ENCODE results near the gene NDRG3. TPM values are rescaled to one million over a fixed set of nuclear protein-coding genes. Genes with fewer than 3 reads are reported as not detected.

Gene NDRG3
- polyA plus RNA-seq, 1 of the 3 experiments (the other 2 are of a cell fraction), result 20.5 TPM

DNA sequence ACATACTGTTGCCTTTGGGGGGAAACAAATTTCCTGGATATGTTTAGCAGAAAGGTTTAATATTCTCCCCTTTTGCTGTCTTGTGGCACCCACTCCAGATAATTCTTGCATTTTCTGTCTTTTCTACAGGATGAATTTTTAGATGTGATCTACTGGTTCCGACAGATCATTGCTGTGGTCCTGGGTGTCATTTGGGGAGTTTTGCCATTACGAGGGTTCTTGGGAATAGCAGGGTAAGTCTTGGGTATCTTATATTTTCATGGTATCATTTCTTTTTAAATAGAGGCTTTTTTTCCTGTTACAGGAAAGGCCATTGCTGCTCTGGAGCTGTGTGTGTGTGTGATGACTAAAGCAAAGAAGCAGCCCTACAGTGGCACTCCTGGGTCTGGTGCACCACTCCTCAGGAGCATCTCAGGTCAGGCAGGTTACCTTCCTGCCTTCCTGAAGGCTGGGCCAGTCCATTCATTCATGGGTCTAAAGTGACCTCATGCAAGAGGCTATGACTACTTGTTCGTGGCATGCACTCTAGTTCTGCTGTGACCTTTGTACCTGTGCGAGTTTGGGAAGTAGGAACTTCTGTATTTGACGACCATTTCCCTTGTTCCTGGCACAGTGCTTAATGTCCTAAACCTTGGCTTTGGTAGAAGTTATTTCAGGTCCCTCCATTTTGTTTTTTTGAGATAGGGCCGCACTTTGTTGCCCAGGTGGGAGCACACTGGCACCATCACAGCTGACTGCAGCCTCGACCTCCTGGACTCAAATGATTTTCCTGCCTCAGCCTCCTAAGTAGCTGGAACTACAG is 138.1 kb downstream of the NDRG3 start:
- TF ChIP-seq RFX5 (IDR thresholded peaks at IDR 0.05; ENCODE audit: low read length) (no peak), FOSL2 (IDR thresholded peaks at IDR 0.05; ENCODE audit: borderline replicate concordance, low read depth) (no peak), EP300 (IDR thresholded peaks at IDR 0.05; ENCODE audit: borderline replicate concordance in 1 of 2, low read depth in 1 of 2, low read length in 1 of 2) (no peak)
- TF ChIP-seq, protein P1, sequence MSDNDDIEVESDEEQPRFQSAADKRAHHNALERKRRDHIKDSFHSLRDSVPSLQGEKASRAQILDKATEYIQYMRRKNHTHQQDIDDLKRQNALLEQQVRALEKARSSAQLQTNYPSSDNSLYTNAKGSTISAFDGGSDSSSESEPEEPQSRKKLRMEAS (IDR thresholded peaks at IDR 0.05; ENCODE audit: low read depth), result no peak
- TF ChIP-seq, protein P2, sequence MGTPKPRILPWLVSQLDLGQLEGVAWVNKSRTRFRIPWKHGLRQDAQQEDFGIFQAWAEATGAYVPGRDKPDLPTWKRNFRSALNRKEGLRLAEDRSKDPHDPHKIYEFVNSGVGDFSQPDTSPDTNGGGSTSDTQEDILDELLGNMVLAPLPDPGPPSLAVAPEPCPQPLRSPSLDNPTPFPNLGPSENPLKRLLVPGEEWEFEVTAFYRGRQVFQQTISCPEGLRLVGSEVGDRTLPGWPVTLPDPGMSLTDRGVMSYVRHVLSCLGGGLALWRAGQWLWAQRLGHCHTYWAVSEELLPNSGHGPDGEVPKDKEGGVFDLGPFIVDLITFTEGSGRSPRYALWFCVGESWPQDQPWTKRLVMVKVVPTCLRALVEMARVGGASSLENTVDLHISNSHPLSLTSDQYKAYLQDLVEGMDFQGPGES (IDR thresholded peaks at IDR 0.05; ENCODE audit: low read depth, low read length), result no peak
- H3F3A ChIP-seq (replicated peaks; ENCODE audit: insufficient read depth), result peaks cover 3% of the 10 kb centered on the region
- H3K27me3 ChIP-seq (ENCODE audit: insufficient read depth), result no peaks in the 10 kb centered on the region
- no peak for DNase-seq
- peaks cover 25 to 35% of the 10 kb centered on the region in 2 experiments for H3K36me3 ChIP-seq (replicated peaks in 1 of 2; ENCODE audit: control insufficient read depth in 1 of 2, insufficient read depth in 2 of 2, low read length in 1 of 2)
- H3K9me2 ChIP-seq, result no peaks in the 10 kb centered on the region
- peaks cover 38% of the 10 kb centered on the region for H3K79me2 ChIP-seq (ENCODE audit: insufficient read depth)
- H3K4me2 ChIP-seq, result peak overlapping the region; percentile 85
- WGBS (ENCODE audit: low lambda C conversion rate), result 84% methylated on average over 7 of the region's 7 CpGs
- no peaks in the 10 kb centered on the region for H3K9me3 ChIP-seq
- POLR2A ChIA-PET, result no interaction called here
- CTCF ChIA-PET, result interaction anchor here (1.4 kb wide), 1 partner anchor 166 kb away, joined by 7 read pairs; the partner anchor contains the start of gene DSN1
- peak overlapping the region; percentile 92; the same call in 1 of the 2 replicates for H3K9ac ChIP-seq
- peaks cover 4 to 12% of the 10 kb centered on the region in 2 experiments; a peak in 1 of 4 replicates for H3K4me1 ChIP-seq (ENCODE audit: control insufficient read depth in 1 of 2, insufficient read depth in 2 of 2, low read depth in 1 of 2, low read length in 1 of 2)
- peaks cover 20% of the 10 kb centered on the region for H4K20me1 ChIP-seq (ENCODE audit: insufficient read depth)
- no peak overlapping the region for H2AFZ ChIP-seq (ENCODE audit: low read depth)
- no peak overlapping the region for H3K27ac ChIP-seq (ENCODE audit: low read depth in 2 of 2, low read length in 1 of 2)
- peak overlapping the region in 1 of 2 experiments; percentile 99; a peak in 1 of 4 replicates for H3K4me3 ChIP-seq (ENCODE audit: low read depth in 2 of 2, low read length in 1 of 2)

DNA sequence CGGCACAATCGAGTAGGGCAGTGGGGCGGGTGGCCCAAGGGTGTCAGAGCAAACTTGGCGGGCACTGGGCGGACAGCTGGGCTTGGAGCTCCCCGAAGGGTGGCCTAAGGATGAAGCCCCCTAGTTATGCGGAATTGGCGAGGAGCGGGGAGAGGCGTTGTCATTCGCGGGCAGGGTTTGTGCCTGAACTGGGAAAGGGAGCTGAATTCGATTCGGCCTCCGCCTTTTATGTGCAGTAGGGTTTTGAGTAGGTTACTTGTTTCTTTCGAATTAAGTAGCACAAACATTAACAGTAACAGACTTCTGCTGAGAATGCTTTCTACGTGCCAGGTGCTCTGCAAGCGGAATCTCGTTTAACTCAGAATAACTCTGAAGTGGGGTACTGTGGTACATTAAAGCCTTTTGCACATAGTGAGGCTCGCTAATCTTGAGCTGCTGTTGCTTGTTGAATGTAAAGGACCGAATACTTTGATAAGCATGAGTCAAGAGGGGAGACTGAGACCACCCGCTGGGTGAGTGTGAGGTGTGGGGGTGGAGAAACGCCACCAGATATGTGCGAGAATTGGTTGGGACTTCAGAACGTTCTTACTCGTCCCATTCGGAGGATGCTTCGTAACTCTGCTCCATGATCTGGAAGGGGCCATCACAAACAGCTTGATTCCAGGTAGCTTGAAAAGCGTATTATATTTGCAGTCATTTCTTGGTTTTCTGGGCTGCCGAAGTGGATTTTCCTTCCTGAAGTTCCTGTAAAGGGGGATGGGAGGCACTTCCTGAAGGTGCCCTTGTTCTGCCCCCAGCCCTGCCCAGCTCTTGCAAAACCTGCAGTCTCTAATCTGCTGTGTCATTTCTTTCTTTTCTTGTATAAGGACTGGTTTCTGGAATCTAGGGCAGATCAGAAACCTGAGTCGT is 139.5 kb downstream of the NDRG3 start:
- Histone ChIP-seq H4K20me1 (ENCODE audit: insufficient read depth) (peaks cover 18% of the 10 kb centered on the region; the same call in 1 of the 2 replicates), H3K27me3 (ENCODE audit: insufficient read depth) (no peaks in the 10 kb centered on the region), H3K4me2 (peak overlapping the region; percentile 85), H2AFZ (ENCODE audit: low read depth) (peak overlapping the region; percentile 88; the same call in 1 of the 2 replicates), H3K4me1 (ENCODE audit: control insufficient read depth in 1 of 2, insufficient read depth in 2 of 2, low read depth in 1 of 2, low read length in 1 of 2) (peaks cover 4 to 12% of the 10 kb centered on the region in 2 experiments; a peak in 1 of 4 replicates), H3K27ac (ENCODE audit: low read depth in 2 of 2, low read length in 1 of 2) (peak overlapping the region; percentile 29 to 73; a peak in 3 of 4 replicates), H3F3A (replicated peaks; ENCODE audit: insufficient read depth) (peaks cover 2% of the 10 kb centered on the region), H3K9me2 (no peaks in the 10 kb centered on the region), H3K4me3 (ENCODE audit: low read depth in 2 of 2, low read length in 1 of 2) (peak overlapping the region; percentile 76 to 99), H3K9ac (peak overlapping the region; percentile 92), H3K9me3 (no peaks in the 10 kb centered on the region), H3K36me3 (replicated peaks in 1 of 2; ENCODE audit: control insufficient read depth in 1 of 2, insufficient read depth in 2 of 2, low read length in 1 of 2) (peaks cover 13 to 31% of the 10 kb centered on the region in 2 experiments), H3K79me2 (ENCODE audit: insufficient read depth) (peaks cover 38% of the 10 kb centered on the region)
- 3% methylated on average over 31 of the region's 31 CpGs for WGBS (ENCODE audit: low lambda C conversion rate)
- TF ChIP-seq TEAD4 (IDR thresholded peaks at IDR 0.05; ENCODE audit: borderline replicate concordance, insufficient read depth) (no peak), TCF12 (IDR thresholded peaks at IDR 0.05) (no peak), ELF1 (IDR thresholded peaks at IDR 0.05) (0 out of 2 replicates have a peak, but pooled peaks have one; percentile 14), TAF1 (IDR thresholded peaks at IDR 0.05; ENCODE audit: borderline replicate concordance, low read depth, low read length) (no peak), FOSL2 (IDR thresholded peaks at IDR 0.05; ENCODE audit: borderline replicate concordance, low read depth) (no peak)
- POLR2A ChIA-PET, result interaction anchor here (0.9 to 1.4 kb wide), 5 partner anchors 19 to 146 kb away, joined by 3 to 6 read pairs (median 5); partner anchors contain the start of gene NDRG3
- no peak for DNase-seq
- CTCF ChIA-PET, result interaction anchor here (0.7 to 3.9 kb wide), 25 partner anchors 8 to 404 kb away, joined by 3 to 37 read pairs (median 4); partner anchors contain the start of genes DSN1, NDRG3 and TGIF2
